ENCODE data around the gene FHDC1. TPM values are rescaled to one million over a fixed set of nuclear protein-coding genes. Genes with fewer than 3 reads are reported as not detected.

Gene FHDC1
- total RNA-seq, 1 experiment from 2014 or later = 19.9 TPM

DNA sequence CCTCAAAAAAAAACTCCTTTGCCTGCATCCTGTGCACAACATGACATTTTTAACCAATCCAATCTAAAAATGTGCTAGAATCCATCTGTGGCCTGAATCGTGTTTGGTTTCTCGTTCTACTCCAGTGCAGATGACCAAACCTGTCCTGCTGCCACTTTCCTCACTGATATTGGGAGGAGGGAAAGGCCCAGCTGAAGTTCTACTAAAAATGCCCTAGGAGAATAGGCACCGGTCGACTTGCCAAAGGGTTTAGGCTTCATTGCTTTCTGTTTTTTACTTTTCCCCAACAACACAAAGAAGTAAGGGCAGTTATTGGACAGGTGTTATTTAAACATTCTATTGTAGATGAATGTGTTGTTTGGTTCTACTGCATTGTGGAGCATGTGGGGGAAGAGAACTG lies 7.8 kb upstream of the FHDC1 start:
- Histone ChIP-seq H3K14ac (ENCODE audit: insufficient read depth, low read length) (no peak overlapping the region), H2BK5ac (ENCODE audit: insufficient read length, low read length) (no peak overlapping the region), H3K56ac (ENCODE audit: insufficient read length, low read depth, low read length) (no peak overlapping the region), H2AK5ac (ENCODE audit: insufficient read length, low read length) (no peak overlapping the region), H4K20me1 (ENCODE audit: control insufficient read depth, insufficient read depth, insufficient read length) (no peaks in the 10 kb centered on the region), H2AFZ (ENCODE audit: low read length) (no peak overlapping the region), H2BK12ac (ENCODE audit: insufficient read length, low read depth, low read length) (peak overlapping the region; percentile 87), H3K27ac (ENCODE audit: insufficient read length, low read depth, low read length) (no peak overlapping the region), H2BK20ac (ENCODE audit: low read depth, low read length, poor library complexity, severe bottlenecking) (no peak overlapping the region), H4K91ac (ENCODE audit: insufficient read length, low read depth, low read length) (no peak overlapping the region), H3K79me2 (ENCODE audit: insufficient read depth, low read length) (no peaks in the 10 kb centered on the region), H3K79me1 (ENCODE audit: insufficient read depth, low read depth, low read length, poor library complexity, severe bottlenecking) (no peaks in the 10 kb centered on the region), H3K4me2 (ENCODE audit: insufficient read depth, insufficient read length, low read length) (no peak overlapping the region), H3K4ac (ENCODE audit: low read depth, low read length) (no peak overlapping the region), H3K18ac (ENCODE audit: insufficient read length, low read depth, low read length) (no peak overlapping the region), H3K4me1 (ENCODE audit: insufficient read depth, low read length) (peaks cover 16% of the 10 kb centered on the region; the same call in 1 of the 2 replicates), H3K23ac (ENCODE audit: insufficient read length, low read depth, low read length) (no peak overlapping the region), H3K9me3 (ENCODE audit: control insufficient read depth, low read depth, low read length) (no peaks in the 10 kb centered on the region), H3K9ac (ENCODE audit: extremely low read depth, insufficient read length, low read length) (no peak overlapping the region), H3K23me2 (ENCODE audit: insufficient read length, low read depth, low read length, poor library complexity, severe bottlenecking) (no peaks in the 10 kb centered on the region), H3K27me3 (ENCODE audit: insufficient read depth, low read length) (no peaks in the 10 kb centered on the region), H4K5ac (ENCODE audit: insufficient read length, low read depth, low read length) (no peak overlapping the region), H3T11ph (ENCODE audit: low read length) (no peak overlapping the region), H2BK120ac (ENCODE audit: low read depth, low read length, poor library complexity, severe bottlenecking) (no peak overlapping the region), H4K8ac (replicated peaks; ENCODE audit: insufficient read length, low read depth, low read length) (no peak overlapping the region), H2BK15ac (ENCODE audit: low read depth, low read length) (no peak overlapping the region)
- H3K4me3 Mint-ChIP-seq = no peak overlapping the region
- peaks cover 0 to 13% (median 0%) of the 10 kb centered on the region in 3 experiments; a peak in 4 of 7 replicates for H3K36me3 Mint-ChIP-seq (ENCODE audit: insufficient read depth in 1 of 3, low read depth in 3 of 3)
- H3K4me1 Mint-ChIP-seq = peaks cover 59 to 63% of the 10 kb centered on the region in 2 experiments
- TF ChIP-seq, protein P1, sequence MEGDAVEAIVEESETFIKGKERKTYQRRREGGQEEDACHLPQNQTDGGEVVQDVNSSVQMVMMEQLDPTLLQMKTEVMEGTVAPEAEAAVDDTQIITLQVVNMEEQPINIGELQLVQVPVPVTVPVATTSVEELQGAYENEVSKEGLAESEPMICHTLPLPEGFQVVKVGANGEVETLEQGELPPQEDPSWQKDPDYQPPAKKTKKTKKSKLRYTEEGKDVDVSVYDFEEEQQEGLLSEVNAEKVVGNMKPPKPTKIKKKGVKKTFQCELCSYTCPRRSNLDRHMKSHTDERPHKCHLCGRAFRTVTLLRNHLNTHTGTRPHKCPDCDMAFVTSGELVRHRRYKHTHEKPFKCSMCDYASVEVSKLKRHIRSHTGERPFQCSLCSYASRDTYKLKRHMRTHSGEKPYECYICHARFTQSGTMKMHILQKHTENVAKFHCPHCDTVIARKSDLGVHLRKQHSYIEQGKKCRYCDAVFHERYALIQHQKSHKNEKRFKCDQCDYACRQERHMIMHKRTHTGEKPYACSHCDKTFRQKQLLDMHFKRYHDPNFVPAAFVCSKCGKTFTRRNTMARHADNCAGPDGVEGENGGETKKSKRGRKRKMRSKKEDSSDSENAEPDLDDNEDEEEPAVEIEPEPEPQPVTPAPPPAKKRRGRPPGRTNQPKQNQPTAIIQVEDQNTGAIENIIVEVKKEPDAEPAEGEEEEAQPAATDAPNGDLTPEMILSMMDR (conservative IDR thresholded peaks at IDR 0.05) = no peak
- peaks cover 7% of the 10 kb centered on the region for H3K27me3 Mint-ChIP-seq (ENCODE audit: low read depth)
- WGBS (ENCODE audit: extremely low coverage, insufficient read length, low lambda C conversion rate) = no CpG with 5 or more reads among the region's 4 CpGs
- peaks cover 3 to 6% of the 10 kb centered on the region in 2 experiments for H3K9me3 Mint-ChIP-seq
- H3K27ac Mint-ChIP-seq = no peak overlapping the region
- no peak for DNase-seq

Measured in H9 (cell line).